Thoracic aorta (tissue), 2 donors: ENCODE results near the gene CD200. TPM values are rescaled to one million over a fixed set of nuclear protein-coding genes. Genes with fewer than 3 reads are reported as not detected.

Source experiments
- ATAC-seq: fragments of 150-250 bp; one replicate; pipeline ENCODE4 v1.8.0; 2017; ENCODE audit warnings: low read depth; ENCODE audit not compliant: insufficient number of reproducible peaks, low FRiP score
- DNase-seq: peaks from one replicate; pipeline ENCODE4 v3.0.0-alpha.2; 2020; ENCODE audit warnings: low spot score
- H3K27ac ChIP-seq, 2 donors: fragments of 200-600 bp; sonication (generic); 1 replicate in 1 of 2; 2 replicates in 1 of 2; pipeline ENCODE4 v1.5.1; 2016; ENCODE audit warnings: mild to moderate bottlenecking in 2 of 2, moderate library complexity in 2 of 2
- H3K27me3 ChIP-seq: fragments of 200-600 bp; sonication (generic); replicated peaks from 2 replicates; pipeline ENCODE4 v1.6.0; 2016; ENCODE audit warnings: mild to moderate bottlenecking; ENCODE audit not compliant: insufficient read depth
- H3K36me3 ChIP-seq: fragments of 200-600 bp; sonication (generic); one replicate; pipeline ENCODE4 v1.5.1; 2016
- H3K4me1 ChIP-seq, 2 donors: fragments of 200-600 bp; sonication (generic); 1 replicate in 1 of 2; 2 replicates in 1 of 2; pipeline versions ENCODE4 v1.5.1 to v1.6.0; 2016; ENCODE audit warnings: low read depth in 2 of 2, mild to moderate bottlenecking in 1 of 2; ENCODE audit not compliant: control insufficient read depth in 1 of 2
- H3K4me3 ChIP-seq: fragments of 200-600 bp; sonication (generic); 2 replicates; pipeline ENCODE4 v1.5.1; 2016; ENCODE audit warnings: mild to moderate bottlenecking
- H3K9me3 ChIP-seq: fragments of 200-600 bp; sonication (generic); 2 replicates; pipeline ENCODE4 v1.5.1; 2016
- CTCF ChIP-seq: fragments of 200-600 bp; sonication (generic); IDR thresholded peaks from one replicate; pipeline ENCODE4 v1.5.1; 2019; ENCODE audit warnings: antibody characterized with exemption
- total RNA-seq, 2 donors: library from RNA; depleted of rRNA; stranded (reverse); fragments of >200 nt; gene quantifications; one replicate each; pipeline versions ENCODE4 v1.1.0 to v1.2.3, GENCODE V29; 2016

Gene CD200
- total RNA-seq, 2 donors from 2014 or later = 22.5 to 42.2 TPM

GRCh38 chr3:112371569-112371968 is 38.6 kb downstream of the CD200 start:
- no peak for ATAC-seq
- Histone ChIP-seq H3K4me3 (no peak overlapping the region), H3K36me3 (peaks cover 5% of the 10 kb centered on the region), H3K27ac (no peak overlapping the region), H3K9me3 (no peaks in the 10 kb centered on the region), H3K27me3 (no peaks in the 10 kb centered on the region), H3K4me1 (peaks cover 0 to 24% of the 10 kb centered on the region in 2 donors)
- no peak for DNase-seq
- TF ChIP-seq CTCF = no peak

- H3K4me3 ChIP-seq = no peak overlapping the region
These were observed 39.4 kb downstream of the CD200 start for GRCh38 chr3:112372396-112372795.

GRCh38 chr3:112373476-112373875 is 40.5 kb downstream of the CD200 start:
- no peak for DNase-seq
- no peaks in the 10 kb centered on the region for H3K27me3 ChIP-seq
- ATAC-seq = no peak
- H3K27ac ChIP-seq = no peak overlapping the region
- H3K36me3 ChIP-seq = peaks cover 2% of the 10 kb centered on the region
- TF ChIP-seq CTCF = no peak
- no peaks in the 10 kb centered on the region for H3K9me3 ChIP-seq
- no peak overlapping the region for H3K4me3 ChIP-seq
- peaks cover 12 to 36% of the 10 kb centered on the region in 2 donors for H3K4me1 ChIP-seq

More at GRCh38 chr3:112372396-112372795, 39.4 kb downstream of the CD200 start:
- Histone ChIP-seq H3K4me1 (peaks cover 2 to 25% of the 10 kb centered on the region in 2 donors), H3K27ac (no peak overlapping the region), H3K27me3 (no peaks in the 10 kb centered on the region), H3K36me3 (peaks cover 5% of the 10 kb centered on the region), H3K9me3 (no peaks in the 10 kb centered on the region)
- DNase-seq = no peak
- no peak for TF ChIP-seq CTCF
- ATAC-seq = no peak

DNA sequence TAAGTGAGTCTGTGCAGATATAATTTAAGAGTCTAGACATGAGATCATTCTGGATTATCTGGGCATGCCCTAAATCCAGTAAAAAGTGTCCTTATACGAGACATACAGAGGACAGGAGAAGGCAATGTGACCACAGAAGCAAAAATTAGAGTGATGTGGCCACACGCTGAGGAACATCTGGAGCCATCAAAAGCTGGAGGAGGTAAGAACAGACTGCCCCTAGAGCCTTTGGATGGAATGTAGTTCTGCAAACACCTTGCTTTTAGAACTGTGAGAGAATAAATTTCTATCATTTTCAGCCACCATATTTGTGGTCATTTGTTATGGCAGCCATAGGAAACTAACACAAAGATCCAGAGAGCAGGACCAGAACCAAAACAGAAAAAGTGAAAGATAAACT is 41.0 kb downstream of the CD200 start:
- TF ChIP-seq CTCF = no peak
- peak overlapping the region in 1 of 2 donors; percentile 12 for H3K27ac ChIP-seq
- peaks cover 16 to 41% of the 10 kb centered on the region in 2 donors for H3K4me1 ChIP-seq
- H3K27me3 ChIP-seq = no peaks in the 10 kb centered on the region
- no peaks in the 10 kb centered on the region for H3K36me3 ChIP-seq
- no peak for DNase-seq
- no peaks in the 10 kb centered on the region for H3K9me3 ChIP-seq
- H3K4me3 ChIP-seq = no peak overlapping the region
- ATAC-seq = no peak

GRCh38 chr3:112374333-112374734 is 41.4 kb downstream of the CD200 start:
- no peak for ATAC-seq
- H3K9me3 ChIP-seq = no peaks in the 10 kb centered on the region
- DNase-seq = no peak
- H3K27me3 ChIP-seq = no peaks in the 10 kb centered on the region
- no peak overlapping the region for H3K4me3 ChIP-seq
- no peaks in the 10 kb centered on the region for H3K36me3 ChIP-seq
- H3K27ac ChIP-seq = peak overlapping the region in 1 of 2 donors; percentile 12
- H3K4me1 ChIP-seq = peaks cover 17 to 45% of the 10 kb centered on the region in 2 donors
- TF ChIP-seq CTCF = no peak
